ENCODE results near the gene PDE1A.
A peak's percentile ranks its signal among the peaks of the same experiment; 100 is the strongest.

PDE1A gene

DNA sequence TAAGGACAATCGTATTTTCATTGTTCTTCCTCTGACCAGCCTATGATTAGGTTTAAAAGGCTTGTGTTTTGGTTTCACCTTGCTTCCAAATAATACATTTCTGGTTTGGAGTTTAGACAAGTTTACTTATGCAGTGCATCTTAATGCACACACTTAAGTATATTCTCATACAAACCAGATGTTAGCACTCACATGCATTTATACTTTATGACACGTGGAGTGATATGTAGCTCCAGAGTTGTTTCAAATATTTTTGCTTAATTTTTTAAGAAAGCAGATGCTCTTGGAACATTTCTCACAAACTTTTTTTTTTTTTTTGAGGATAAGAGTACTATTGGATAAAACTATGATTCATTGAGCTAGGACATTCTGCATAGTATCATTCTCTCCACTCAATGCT, 109.9 kb downstream of the PDE1A start:
- H3K4me3 ChIP-seq (ENCODE audit: low read depth, low read length): no peak overlapping the region
- TF ChIP-seq, protein P1, sequence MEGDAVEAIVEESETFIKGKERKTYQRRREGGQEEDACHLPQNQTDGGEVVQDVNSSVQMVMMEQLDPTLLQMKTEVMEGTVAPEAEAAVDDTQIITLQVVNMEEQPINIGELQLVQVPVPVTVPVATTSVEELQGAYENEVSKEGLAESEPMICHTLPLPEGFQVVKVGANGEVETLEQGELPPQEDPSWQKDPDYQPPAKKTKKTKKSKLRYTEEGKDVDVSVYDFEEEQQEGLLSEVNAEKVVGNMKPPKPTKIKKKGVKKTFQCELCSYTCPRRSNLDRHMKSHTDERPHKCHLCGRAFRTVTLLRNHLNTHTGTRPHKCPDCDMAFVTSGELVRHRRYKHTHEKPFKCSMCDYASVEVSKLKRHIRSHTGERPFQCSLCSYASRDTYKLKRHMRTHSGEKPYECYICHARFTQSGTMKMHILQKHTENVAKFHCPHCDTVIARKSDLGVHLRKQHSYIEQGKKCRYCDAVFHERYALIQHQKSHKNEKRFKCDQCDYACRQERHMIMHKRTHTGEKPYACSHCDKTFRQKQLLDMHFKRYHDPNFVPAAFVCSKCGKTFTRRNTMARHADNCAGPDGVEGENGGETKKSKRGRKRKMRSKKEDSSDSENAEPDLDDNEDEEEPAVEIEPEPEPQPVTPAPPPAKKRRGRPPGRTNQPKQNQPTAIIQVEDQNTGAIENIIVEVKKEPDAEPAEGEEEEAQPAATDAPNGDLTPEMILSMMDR (IDR thresholded peaks at IDR 0.05; ENCODE audit: low read depth, low read length, missing control alignments): no peak

DNA sequence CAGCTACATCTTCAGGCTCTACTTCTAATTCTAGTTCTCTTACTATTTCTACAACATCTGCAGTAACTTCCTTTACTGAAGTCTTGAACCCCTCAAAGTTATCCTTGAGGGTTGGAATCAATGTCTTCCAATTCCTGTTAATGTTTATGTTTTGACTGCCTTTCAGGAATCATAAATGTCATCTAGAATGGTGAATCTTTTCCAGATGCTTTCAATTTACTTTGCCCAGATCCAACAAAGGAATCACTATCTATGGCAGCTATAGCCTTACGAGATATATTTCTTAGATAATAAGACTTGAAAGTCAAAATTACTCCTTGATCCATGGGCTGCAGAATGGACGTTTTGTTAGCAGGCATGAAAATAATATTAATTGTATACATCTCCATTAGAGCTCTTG, 123.9 kb downstream of the PDE1A start:
- DNase-seq (ENCODE audit: low read depth): no peak
- in situ Hi-C loops (cut with HindIII; ENCODE audit: low sequenced_read_pairs): loop anchor here (25.0 kb wide), 1 partner anchor 109 kb away; no protein-coding TSS in a partner anchor
- no peak overlapping the region for H3K4me3 ChIP-seq (ENCODE audit: low read depth, low read length)
- TF ChIP-seq, protein P1 (IDR thresholded peaks at IDR 0.05; ENCODE audit: low read depth, low read length, missing control alignments): no peak

More for the DNA sequence above, 109.9 kb downstream of the PDE1A start:
- in situ Hi-C loops (cut with HindIII; ENCODE audit: low sequenced_read_pairs): loop anchor here (25.0 kb wide), 1 partner anchor 95 kb away; no protein-coding TSS in a partner anchor
- no peak for DNase-seq (ENCODE audit: low read depth)

GRCh38 chr2:182302174-182302573, 124.7 kb downstream of the PDE1A start:
- peak; percentile 80 for DNase-seq (ENCODE audit: low read depth)
- in situ Hi-C loops (cut with HindIII; ENCODE audit: low sequenced_read_pairs): loop anchor here (25.0 kb wide), 1 partner anchor 110 kb away; no protein-coding TSS in a partner anchor
- TF ChIP-seq, protein P1 (IDR thresholded peaks at IDR 0.05; ENCODE audit: low read depth, low read length, missing control alignments): no peak
- H3K4me3 ChIP-seq (ENCODE audit: low read depth, low read length): no peak overlapping the region

GRCh38 chr2:182301093-182301492, 125.7 kb downstream of the PDE1A start:
- no peak for DNase-seq (ENCODE audit: low read depth)
- H3K4me3 ChIP-seq (ENCODE audit: low read depth, low read length): no peak overlapping the region
- in situ Hi-C loops (cut with HindIII; ENCODE audit: low sequenced_read_pairs): loop anchor here (25.0 kb wide), 1 partner anchor 111 kb away; no protein-coding TSS in a partner anchor
- TF ChIP-seq, protein P1 (IDR thresholded peaks at IDR 0.05; ENCODE audit: low read depth, low read length, missing control alignments): no peak

- no peak overlapping the region for H3K4me3 ChIP-seq (ENCODE audit: low read depth, low read length)
- in situ Hi-C loops (cut with HindIII; ENCODE audit: low sequenced_read_pairs): loop anchor here (25.0 kb wide), 1 partner anchor 112 kb away; no protein-coding TSS in a partner anchor
- TF ChIP-seq, protein P1 (IDR thresholded peaks at IDR 0.05; ENCODE audit: low read depth, low read length, missing control alignments): no peak
- peak; percentile 53 for DNase-seq (ENCODE audit: low read depth)
These were observed 126.2 kb downstream of the PDE1A start for GRCh38 chr2:182300608-182301007.

GRCh38 chr2:182299632-182300031, 127.2 kb downstream of the PDE1A start:
- TF ChIP-seq, protein P1 (IDR thresholded peaks at IDR 0.05; ENCODE audit: low read depth, low read length, missing control alignments): no peak
- in situ Hi-C loops (cut with HindIII; ENCODE audit: low sequenced_read_pairs): loop anchor here (25.0 kb wide), 1 partner anchor 113 kb away; no protein-coding TSS in a partner anchor
- H3K4me3 ChIP-seq (ENCODE audit: low read depth, low read length): no peak overlapping the region
- no peak for DNase-seq (ENCODE audit: low read depth)
